ENCODE data around the gene CMTM6.

The CMTM6 gene

GRCh38 chr3:32438596-32439344, 63.9 kb downstream of the CMTM6 start:
- TF ChIP-seq, protein P1, sequence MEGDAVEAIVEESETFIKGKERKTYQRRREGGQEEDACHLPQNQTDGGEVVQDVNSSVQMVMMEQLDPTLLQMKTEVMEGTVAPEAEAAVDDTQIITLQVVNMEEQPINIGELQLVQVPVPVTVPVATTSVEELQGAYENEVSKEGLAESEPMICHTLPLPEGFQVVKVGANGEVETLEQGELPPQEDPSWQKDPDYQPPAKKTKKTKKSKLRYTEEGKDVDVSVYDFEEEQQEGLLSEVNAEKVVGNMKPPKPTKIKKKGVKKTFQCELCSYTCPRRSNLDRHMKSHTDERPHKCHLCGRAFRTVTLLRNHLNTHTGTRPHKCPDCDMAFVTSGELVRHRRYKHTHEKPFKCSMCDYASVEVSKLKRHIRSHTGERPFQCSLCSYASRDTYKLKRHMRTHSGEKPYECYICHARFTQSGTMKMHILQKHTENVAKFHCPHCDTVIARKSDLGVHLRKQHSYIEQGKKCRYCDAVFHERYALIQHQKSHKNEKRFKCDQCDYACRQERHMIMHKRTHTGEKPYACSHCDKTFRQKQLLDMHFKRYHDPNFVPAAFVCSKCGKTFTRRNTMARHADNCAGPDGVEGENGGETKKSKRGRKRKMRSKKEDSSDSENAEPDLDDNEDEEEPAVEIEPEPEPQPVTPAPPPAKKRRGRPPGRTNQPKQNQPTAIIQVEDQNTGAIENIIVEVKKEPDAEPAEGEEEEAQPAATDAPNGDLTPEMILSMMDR (IDR thresholded peaks at IDR 0.05; ENCODE audit: low read depth, low read length, poor library complexity, severe bottlenecking): no peak
- no peak for TF ChIP-seq EZH2phosphoT487 (IDR thresholded peaks at IDR 0.05; ENCODE audit: borderline replicate concordance, low read length)
- peak overlapping the region; percentile 57 for H3K4me2 ChIP-seq (ENCODE audit: low read length)

DNA sequence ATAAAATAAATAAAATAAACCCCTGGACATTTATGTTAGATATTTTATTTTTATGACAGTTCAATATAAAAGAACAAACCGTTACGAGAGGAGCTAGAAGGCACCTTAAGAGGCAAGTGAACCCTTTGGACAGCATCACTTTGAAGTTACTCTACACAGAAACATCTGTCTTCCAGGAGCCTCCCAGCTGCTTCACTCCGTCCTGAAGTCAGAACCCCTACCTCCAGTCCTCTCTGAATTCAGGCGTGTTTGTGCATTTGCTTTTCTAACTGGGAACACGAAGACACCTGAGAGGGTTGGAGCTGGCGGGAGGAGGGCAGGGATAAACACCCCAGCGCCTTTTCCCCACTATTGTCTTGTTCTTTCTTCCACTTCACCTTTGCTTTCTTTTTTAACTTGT, 64.8 kb downstream of the CMTM6 start:
- Histone ChIP-seq H3K27ac (ENCODE audit: low read depth, low read length) (no peak overlapping the region), H3F3A (ENCODE audit: control insufficient read depth, insufficient read depth) (no peaks in the 10 kb centered on the region), H3K4me3 (ENCODE audit: low read length) (no peak overlapping the region), H4K20me1 (ENCODE audit: control insufficient read depth, insufficient read depth, low read depth, low read length) (no peaks in the 10 kb centered on the region), H3K4me2 (ENCODE audit: low read length) (no peak overlapping the region), H3K36me3 (ENCODE audit: control insufficient read depth, low read length) (no peaks in the 10 kb centered on the region), H3K9me2 (replicated peaks; ENCODE audit: control insufficient read depth, low read length) (no peaks in the 10 kb centered on the region), H3K4me1 (ENCODE audit: control insufficient read depth, low read length) (peaks cover 45% of the 10 kb centered on the region), H3K79me2 (ENCODE audit: control insufficient read depth, low read length) (no peaks in the 10 kb centered on the region), H3K9me3 (ENCODE audit: control insufficient read depth, insufficient read depth, low read length) (no peaks in the 10 kb centered on the region), H3K27me3 (ENCODE audit: control insufficient read depth, low read length) (no peaks in the 10 kb centered on the region)
- TF ChIP-seq EZH2phosphoT487 (IDR thresholded peaks at IDR 0.05; ENCODE audit: borderline replicate concordance, low read length): no peak
- TF ChIP-seq, protein P1 (IDR thresholded peaks at IDR 0.05; ENCODE audit: low read depth, low read length, poor library complexity, severe bottlenecking): no peak

More at GRCh38 chr3:32438596-32439344, 63.9 kb downstream of the CMTM6 start:
- no peaks in the 10 kb centered on the region for H3F3A ChIP-seq (ENCODE audit: control insufficient read depth, insufficient read depth)
- no peaks in the 10 kb centered on the region for H4K20me1 ChIP-seq (ENCODE audit: control insufficient read depth, insufficient read depth, low read depth, low read length)
- peaks cover 39% of the 10 kb centered on the region for H3K4me1 ChIP-seq (ENCODE audit: control insufficient read depth, low read length)
- no peaks in the 10 kb centered on the region for H3K27me3 ChIP-seq (ENCODE audit: control insufficient read depth, low read length)
- H3K9me2 ChIP-seq (replicated peaks; ENCODE audit: control insufficient read depth, low read length): no peaks in the 10 kb centered on the region
- no peaks in the 10 kb centered on the region for H3K36me3 ChIP-seq (ENCODE audit: control insufficient read depth, low read length)
- peak overlapping the region; percentile 27 for H3K27ac ChIP-seq (ENCODE audit: low read depth, low read length)
- H3K79me2 ChIP-seq (ENCODE audit: control insufficient read depth, low read length): no peaks in the 10 kb centered on the region
- peak overlapping the region; percentile 16 for H3K4me3 ChIP-seq (ENCODE audit: low read length)
- H3K9me3 ChIP-seq (ENCODE audit: control insufficient read depth, insufficient read depth, low read length): no peaks in the 10 kb centered on the region

DNA sequence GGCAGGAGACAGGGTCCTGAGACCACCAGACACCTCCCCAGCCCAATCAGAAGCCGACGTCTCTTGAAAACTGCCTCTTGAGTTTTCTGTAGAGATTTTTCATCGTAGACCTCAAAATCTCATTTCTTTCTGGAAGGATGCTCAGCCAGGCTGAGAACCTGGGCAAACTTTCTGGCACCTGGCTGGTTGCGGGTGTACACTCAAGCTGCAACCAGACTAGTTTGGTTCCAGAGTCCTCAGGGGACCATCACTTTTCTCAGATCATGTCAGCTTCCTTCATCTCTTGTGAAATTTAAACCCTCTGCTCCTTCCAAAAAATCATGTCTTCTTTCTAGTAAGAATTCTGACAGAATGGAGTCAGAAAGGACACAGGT, 65.8 kb downstream of the CMTM6 start:
- Histone ChIP-seq H3K9me2 (replicated peaks; ENCODE audit: control insufficient read depth, low read length) (no peaks in the 10 kb centered on the region), H3F3A (ENCODE audit: control insufficient read depth, insufficient read depth) (no peaks in the 10 kb centered on the region), H3K79me2 (ENCODE audit: control insufficient read depth, low read length) (no peaks in the 10 kb centered on the region), H3K27me3 (ENCODE audit: control insufficient read depth, low read length) (no peaks in the 10 kb centered on the region), H3K36me3 (ENCODE audit: control insufficient read depth, low read length) (no peaks in the 10 kb centered on the region), H3K9me3 (ENCODE audit: control insufficient read depth, insufficient read depth, low read length) (no peaks in the 10 kb centered on the region), H3K27ac (ENCODE audit: low read depth, low read length) (no peak overlapping the region), H3K4me1 (ENCODE audit: control insufficient read depth, low read length) (peaks cover 51% of the 10 kb centered on the region), H3K4me2 (ENCODE audit: low read length) (no peak overlapping the region), H4K20me1 (ENCODE audit: control insufficient read depth, insufficient read depth, low read depth, low read length) (no peaks in the 10 kb centered on the region), H3K4me3 (ENCODE audit: low read length) (no peak overlapping the region)
- no peak for TF ChIP-seq EZH2phosphoT487 (IDR thresholded peaks at IDR 0.05; ENCODE audit: borderline replicate concordance, low read length)
- TF ChIP-seq, protein P1 (IDR thresholded peaks at IDR 0.05; ENCODE audit: low read depth, low read length, poor library complexity, severe bottlenecking): no peak

Data from DOHH2 (cell line).